NCI-H2171 (cell line): ENCODE results near the gene HPSE.

Source experiments
- DNase-seq: peaks from one replicate; lab custom pipeline; 2025; lab: John Stamatoyannopoulos, UW

Gene HPSE

DNA sequence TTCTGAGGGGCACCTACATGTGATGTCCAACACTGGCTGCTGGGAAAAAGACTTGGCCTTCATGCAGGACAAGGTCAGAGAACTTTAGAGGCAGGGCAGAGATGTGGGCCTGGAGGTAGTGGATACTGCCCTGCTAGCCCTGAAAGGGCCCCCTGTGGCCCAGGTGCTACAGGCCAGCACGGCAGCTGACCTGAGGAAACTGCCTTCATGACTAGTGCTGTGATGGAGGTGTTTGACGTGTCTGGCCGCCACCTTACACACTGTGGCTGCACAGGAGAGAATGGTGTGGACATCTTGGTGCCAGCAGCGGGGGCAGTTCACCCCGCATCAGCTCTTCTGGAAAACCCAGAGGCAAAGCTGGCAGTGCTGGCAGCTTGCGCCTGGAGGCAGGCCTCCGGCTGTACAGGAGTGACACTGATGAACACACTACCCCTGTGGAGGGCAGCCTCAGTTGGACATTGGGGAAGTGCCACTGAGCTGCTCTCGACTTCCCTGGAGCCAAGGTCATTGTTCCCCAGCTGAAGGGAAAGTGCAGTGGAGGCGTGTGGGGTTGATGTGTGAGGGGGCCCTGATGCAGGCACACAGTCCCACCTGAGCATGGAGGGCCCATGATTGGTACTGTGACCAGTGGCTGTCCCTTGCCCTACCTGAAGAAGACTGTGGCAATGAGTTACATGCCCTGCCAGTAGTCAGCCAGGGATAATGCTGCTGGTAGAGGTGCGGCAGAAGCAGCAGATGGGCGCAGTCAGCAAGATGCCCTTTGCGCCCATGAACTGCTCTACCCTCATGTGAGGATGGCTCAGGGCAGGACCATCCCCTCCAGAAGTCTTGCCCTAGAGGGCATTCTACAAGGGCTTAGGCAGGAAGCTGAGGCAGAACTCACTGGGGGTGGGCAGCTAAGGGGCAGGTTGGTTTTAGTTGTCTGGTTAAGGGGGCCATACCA, 87.0 kb downstream of the HPSE start:
- DNase-seq = no peak
